Activated B cell treated with CpG ODN at 0.5 μM for 24 hours (primary cell): ENCODE results near the gene NEGR1. TPM values are rescaled to one million over a fixed set of nuclear protein-coding genes. Genes with fewer than 3 reads are reported as not detected.

Source experiments
- ATAC-seq: fragments of 200-7000 bp; cut with Tn5 transposase; one replicate; pipeline ENCODE4 v1.10.0; 2021; ENCODE audit warnings: low read depth, mild to moderate bottlenecking, moderate library complexity
- CTCF ChIA-PET: fragments of 350-600 bp; sonication (Branson Sonifier 250); formaldehyde crosslinking; loops from one replicate; lab custom pipeline; 2021; ENCODE audit warnings: antibody characterized with exemption; lab: Charles Lee
- POLR2A ChIA-PET: fragments of 350-600 bp; sonication (Branson Sonifier 250); formaldehyde crosslinking; loops from one replicate; lab custom pipeline; 2021; ENCODE audit warnings: antibody characterized with exemption; lab: Charles Lee
- DNase-seq: peaks from one replicate; pipeline ENCODE4 v3.0.0; 2022
- H3K27ac Mint-ChIP-seq: one replicate; pipeline ENCODE4 v1.8.0; 2020; ENCODE audit warnings: mixed read lengths
- H3K27me3 Mint-ChIP-seq: one replicate; pipeline ENCODE4 v1.8.0; 2021; ENCODE audit warnings: mixed read lengths
- H3K36me3 Mint-ChIP-seq: one replicate; pipeline ENCODE4 v1.8.0; 2021; ENCODE audit warnings: low read depth, mixed read lengths
- H3K4me1 Mint-ChIP-seq: one replicate; pipeline ENCODE4 v1.8.0; 2021; ENCODE audit warnings: mixed read lengths
- H3K4me3 Mint-ChIP-seq: one replicate; pipeline ENCODE4 v1.8.0; 2020; ENCODE audit warnings: mild to moderate bottlenecking, mixed read lengths
- H3K9me3 Mint-ChIP-seq: one replicate; pipeline ENCODE4 v1.8.0; 2020; ENCODE audit warnings: mixed read lengths
- intact Hi-C: fragments of 100-400 bp; cut with micrococcal nuclease; formaldehyde crosslinking; loops from one replicate; pipeline ENCODE4 v1.15.1; 2024
- total RNA-seq: library from RNA; stranded (reverse); gene quantifications from 2 replicates; pipeline ENCODE4 v1.2.3, GENCODE V29; 2022
- TF ChIP-seq, protein P1 (sequence below): fragments of 200-600 bp; IDR thresholded peaks from one replicate; pipeline ENCODE4 v1.8.0; 2022; ENCODE audit warnings: antibody characterized with exemption, mild to moderate bottlenecking

NEGR1 gene
- total RNA-seq, 1 donor from 2014 or later: not detected

DNA sequence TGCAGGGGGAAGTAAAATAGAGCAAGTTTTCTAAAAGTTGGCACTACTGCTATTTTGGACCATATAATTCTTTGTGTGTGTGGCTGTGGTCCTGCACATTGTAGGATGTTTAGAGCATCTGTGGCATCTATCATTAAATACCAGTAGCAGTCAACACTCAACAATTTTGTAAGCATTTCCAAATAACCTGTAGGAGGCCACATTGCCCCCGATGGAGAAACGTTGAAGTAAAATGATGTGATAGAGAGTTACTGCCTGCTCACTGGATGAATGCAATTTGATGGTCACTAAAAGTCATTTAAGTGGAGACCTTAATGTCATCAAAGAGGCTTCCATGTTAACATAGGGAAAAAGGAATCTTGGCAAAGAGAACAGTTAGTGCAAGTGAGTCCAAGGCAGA, 560.8 kb downstream of the NEGR1 start:
- no peaks in the 10 kb centered on the region for H3K4me1 Mint-ChIP-seq
- ATAC-seq (no peak), DNase-seq (no peak)
- H3K4me3 Mint-ChIP-seq: no peak overlapping the region
- H3K27me3 Mint-ChIP-seq: no peaks in the 10 kb centered on the region
- H3K9me3 Mint-ChIP-seq: no peaks in the 10 kb centered on the region
- TF ChIP-seq, protein P1, sequence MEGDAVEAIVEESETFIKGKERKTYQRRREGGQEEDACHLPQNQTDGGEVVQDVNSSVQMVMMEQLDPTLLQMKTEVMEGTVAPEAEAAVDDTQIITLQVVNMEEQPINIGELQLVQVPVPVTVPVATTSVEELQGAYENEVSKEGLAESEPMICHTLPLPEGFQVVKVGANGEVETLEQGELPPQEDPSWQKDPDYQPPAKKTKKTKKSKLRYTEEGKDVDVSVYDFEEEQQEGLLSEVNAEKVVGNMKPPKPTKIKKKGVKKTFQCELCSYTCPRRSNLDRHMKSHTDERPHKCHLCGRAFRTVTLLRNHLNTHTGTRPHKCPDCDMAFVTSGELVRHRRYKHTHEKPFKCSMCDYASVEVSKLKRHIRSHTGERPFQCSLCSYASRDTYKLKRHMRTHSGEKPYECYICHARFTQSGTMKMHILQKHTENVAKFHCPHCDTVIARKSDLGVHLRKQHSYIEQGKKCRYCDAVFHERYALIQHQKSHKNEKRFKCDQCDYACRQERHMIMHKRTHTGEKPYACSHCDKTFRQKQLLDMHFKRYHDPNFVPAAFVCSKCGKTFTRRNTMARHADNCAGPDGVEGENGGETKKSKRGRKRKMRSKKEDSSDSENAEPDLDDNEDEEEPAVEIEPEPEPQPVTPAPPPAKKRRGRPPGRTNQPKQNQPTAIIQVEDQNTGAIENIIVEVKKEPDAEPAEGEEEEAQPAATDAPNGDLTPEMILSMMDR: no peak
- no peak overlapping the region for H3K27ac Mint-ChIP-seq
- no peaks in the 10 kb centered on the region for H3K36me3 Mint-ChIP-seq
- ChIA-PET CTCF (no interaction called here), POLR2A (no interaction called here)
- intact Hi-C loops: no loop called here

DNA sequence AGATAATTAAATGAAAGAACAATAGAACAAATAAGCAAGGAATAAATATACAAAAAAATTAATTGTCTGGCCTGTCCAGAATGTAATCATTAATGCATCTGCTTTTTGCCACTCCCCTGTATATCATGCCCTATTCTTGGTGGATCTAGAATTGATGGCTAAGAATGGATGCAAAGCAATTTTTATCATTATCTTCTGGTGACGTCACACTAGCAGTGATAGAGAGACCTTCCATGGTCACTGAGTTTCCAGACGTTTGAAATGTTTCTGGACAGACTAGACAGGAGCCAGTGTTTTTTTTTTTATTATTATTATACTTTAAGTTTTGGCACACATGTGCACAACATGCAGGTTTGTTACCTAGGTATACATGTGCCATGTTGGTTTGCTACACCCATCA, 563.0 kb downstream of the NEGR1 start:
- TF ChIP-seq, protein P1: no peak
- DNase-seq (no peak), ATAC-seq (no peak)
- no peaks in the 10 kb centered on the region for H3K27me3 Mint-ChIP-seq
- H3K36me3 Mint-ChIP-seq: no peaks in the 10 kb centered on the region
- CTCF ChIA-PET: no interaction called here
- intact Hi-C loops: no loop called here
- no peak overlapping the region for H3K4me3 Mint-ChIP-seq
- peaks cover 7% of the 10 kb centered on the region for H3K9me3 Mint-ChIP-seq
- H3K27ac Mint-ChIP-seq: no peak overlapping the region
- H3K4me1 Mint-ChIP-seq: no peaks in the 10 kb centered on the region
- POLR2A ChIA-PET: no interaction called here

DNA sequence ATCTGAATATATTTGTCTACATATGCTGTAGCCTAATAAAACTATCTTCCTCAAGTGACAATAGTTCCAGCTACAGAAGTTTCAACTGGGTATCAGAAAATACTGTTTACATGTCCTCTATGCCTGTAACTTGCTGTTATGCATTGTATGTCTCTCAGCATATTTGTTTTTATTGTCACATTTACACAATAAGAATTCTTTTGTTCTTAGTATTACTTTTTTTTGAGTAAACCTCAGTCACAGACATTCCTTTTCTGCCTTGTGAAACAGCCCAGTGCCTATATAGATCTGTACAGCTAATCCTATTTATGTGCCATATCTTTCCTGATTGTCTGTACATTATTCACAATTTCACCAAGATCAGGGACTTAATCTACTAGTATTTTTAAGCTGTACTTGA, 565.2 kb downstream of the NEGR1 start:
- DNase-seq: no peak
- H3K9me3 Mint-ChIP-seq: peaks cover 14% of the 10 kb centered on the region
- H3K4me1 Mint-ChIP-seq: no peaks in the 10 kb centered on the region
- no peak overlapping the region for H3K27ac Mint-ChIP-seq
- no peaks in the 10 kb centered on the region for H3K27me3 Mint-ChIP-seq
- TF ChIP-seq, protein P1: no peak
- H3K4me3 Mint-ChIP-seq: no peak overlapping the region
- no peak for ATAC-seq
- no peaks in the 10 kb centered on the region for H3K36me3 Mint-ChIP-seq
- ChIA-PET CTCF (no interaction called here), POLR2A (no interaction called here)
- intact Hi-C loops: no loop called here

DNA sequence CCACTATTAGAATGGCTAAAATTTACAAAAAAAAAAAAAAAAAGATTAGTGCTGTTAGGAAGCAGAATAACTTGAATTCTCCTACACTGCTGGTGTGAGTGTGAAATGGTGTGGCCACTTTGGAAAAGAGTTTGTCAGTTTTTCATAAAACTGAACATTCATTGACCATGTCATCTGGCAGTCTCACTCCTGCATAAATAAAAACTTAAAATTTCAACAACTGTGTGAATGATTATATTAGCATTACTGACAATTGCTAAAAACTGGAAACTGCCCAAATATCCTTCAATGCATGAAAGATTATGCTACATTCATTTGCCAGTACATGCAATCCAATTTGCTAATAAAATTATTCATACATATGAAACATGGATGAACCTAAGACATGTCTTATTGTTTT, 570.9 kb downstream of the NEGR1 start:
- Mint-ChIP-seq H3K9me3 (peaks cover 22% of the 10 kb centered on the region), H3K27me3 (no peaks in the 10 kb centered on the region), H3K27ac (no peak overlapping the region), H3K4me3 (no peak overlapping the region), H3K4me1 (no peaks in the 10 kb centered on the region), H3K36me3 (no peaks in the 10 kb centered on the region)
- ChIA-PET POLR2A (no interaction called here), CTCF (no interaction called here)
- intact Hi-C loops: no loop called here
- DNase-seq: no peak
- TF ChIP-seq, protein P1: no peak
- no peak for ATAC-seq

DNA sequence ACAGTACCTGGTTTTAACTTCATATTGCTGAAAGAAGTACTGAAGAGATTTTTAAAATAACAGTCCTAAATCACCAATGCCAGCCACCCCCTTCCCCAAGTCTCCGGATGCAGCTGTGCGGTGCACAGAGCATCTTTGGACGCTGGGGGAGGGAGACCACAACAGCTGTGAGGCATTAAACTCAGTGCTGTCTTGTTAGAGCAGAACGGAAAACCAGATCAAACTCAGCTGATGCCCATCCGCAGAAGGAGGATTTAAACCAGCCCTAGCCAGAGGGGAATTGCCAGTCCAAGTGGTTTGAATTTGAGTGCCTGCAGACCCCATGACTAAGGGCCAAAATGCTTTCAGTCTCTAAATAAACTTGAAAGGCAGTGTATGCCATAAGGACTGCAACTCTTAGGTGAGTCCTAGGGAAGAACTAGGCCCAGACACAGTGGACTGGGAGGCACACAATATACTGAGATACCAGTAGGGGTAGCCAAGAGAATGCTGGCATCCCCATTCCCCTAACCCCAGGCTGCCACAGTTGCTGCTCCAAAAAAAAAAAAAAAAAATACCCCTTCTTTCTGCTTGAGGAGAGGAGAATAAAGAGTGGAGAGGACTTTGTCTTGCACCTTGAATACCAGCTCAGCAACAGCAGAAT, 576.2 kb downstream of the NEGR1 start:
- peaks cover 16% of the 10 kb centered on the region for H3K9me3 Mint-ChIP-seq
- DNase-seq (no peak), ATAC-seq (no peak)
- TF ChIP-seq, protein P1: no peak
- POLR2A ChIA-PET: no interaction called here
- H3K4me3 Mint-ChIP-seq: no peak overlapping the region
- CTCF ChIA-PET: no interaction called here
- H3K27ac Mint-ChIP-seq: no peak overlapping the region
- no peaks in the 10 kb centered on the region for H3K27me3 Mint-ChIP-seq
- no peaks in the 10 kb centered on the region for H3K36me3 Mint-ChIP-seq
- no peaks in the 10 kb centered on the region for H3K4me1 Mint-ChIP-seq
- intact Hi-C loops: no loop called here
